Measurements from ENCODE around the gene CSRNP3. TPM values are rescaled to one million over a fixed set of nuclear protein-coding genes. Genes with fewer than 3 reads are reported as not detected.

Gene CSRNP3
- total RNA-seq, 1 donor from 2014 or later: 7.1 TPM

DNA sequence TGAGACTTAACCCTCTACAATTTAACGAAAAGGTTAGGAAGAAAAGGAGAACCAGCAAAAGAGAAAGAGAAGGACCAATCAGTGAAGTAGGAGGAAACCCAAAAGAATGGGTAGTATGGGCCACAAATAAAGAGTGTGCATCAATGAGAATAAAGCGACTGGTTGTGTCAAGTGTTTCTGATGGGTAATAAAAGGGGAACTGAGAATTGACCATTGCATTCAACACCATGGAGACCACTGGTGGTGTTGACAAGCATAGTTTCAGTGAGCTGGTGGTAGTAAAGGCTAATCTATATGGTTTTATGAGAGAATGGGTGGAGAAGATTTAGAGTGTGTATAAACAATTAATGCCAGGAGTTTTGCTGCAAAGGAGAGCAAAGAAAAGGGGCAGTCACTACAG is 75.4 kb downstream of the CSRNP3 start:
- DNase-seq (ENCODE audit: low spot score): no peak

DNA sequence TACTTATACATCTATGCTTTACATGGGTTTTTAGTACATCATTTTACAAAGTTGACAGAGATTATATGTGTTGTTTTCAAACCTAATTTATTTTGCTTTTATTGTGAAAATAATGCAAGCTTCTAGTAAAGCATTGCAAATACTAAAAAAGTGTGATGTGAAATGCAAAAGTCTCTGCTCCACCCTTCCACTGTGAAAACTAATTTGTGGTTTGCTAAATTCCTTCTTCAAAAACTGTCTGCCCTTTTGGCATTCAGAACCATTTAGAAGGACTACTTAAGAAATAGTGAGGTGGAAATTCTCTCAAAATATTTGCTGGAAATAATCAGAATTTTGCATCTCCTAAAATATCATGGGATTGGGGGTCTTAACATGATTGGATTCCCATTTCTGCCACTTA is 78.4 kb downstream of the CSRNP3 start:
- no peak for DNase-seq (ENCODE audit: low spot score)

DNA sequence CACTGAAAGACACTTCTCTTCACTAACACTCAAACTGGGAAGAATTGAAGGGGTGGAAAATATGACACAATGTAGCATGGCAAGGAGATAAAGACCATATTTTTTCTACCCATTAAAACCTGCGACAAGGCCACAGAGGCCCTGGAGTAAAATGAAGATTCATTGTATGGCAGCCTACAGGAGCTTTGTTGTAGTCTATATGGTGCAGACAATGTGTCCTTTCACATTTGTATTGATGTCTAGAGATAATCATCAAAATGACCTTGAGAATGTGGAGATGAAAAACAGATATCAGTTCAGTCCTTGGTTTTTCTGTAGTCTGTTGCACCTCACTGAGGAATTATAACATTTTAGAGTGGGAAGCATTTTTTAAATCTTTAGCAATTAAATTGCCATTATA is 80.1 kb downstream of the CSRNP3 start:
- no peak for DNase-seq (ENCODE audit: low spot score)

DNA sequence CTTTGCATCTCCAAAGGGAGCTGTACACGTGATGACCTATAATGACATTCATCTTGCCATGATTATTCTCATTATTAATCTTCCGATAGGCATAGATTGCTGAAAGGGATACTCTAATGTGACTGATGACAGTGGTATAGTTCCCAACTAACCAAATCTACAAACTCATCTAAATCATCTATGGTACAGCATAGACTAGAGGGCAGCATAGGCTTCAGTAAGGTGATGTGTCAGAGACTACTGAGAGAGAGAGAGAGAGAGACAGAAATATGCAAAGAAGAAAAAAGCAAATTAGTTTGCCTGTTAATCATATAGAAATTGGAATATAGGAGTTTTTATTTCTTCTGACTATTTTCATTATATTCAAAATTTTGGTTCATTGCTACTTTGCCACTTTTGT is 89.3 kb downstream of the CSRNP3 start:
- DNase-seq (ENCODE audit: low spot score): no peak

DNA sequence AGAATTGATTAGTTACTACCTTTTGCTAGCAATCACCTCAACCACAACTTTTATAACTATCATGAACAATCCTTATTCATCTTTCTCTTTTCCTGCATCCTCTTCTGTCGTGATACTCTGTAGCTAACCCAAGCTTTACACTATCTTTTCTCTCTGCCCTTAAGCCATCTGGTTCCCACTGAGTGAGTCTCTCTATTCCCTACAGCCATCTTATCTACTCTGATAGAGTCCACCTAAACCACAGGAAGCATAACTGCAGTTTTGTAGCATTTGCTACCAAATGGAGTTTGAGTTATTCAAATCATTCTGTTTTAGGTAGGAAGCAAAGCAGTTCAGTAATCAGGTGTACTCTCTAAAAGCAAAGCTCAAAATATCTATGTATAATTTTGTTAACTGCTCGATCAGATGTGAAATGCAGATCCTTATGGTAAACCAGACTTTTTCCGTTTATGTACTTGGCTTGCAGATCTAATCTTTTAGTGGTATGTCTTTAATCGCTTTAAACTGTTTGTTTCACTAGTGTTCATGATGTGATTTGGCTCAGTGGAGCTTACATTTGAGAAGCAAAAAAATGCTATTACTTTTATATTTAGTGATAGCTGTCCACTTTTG is 91.0 kb downstream of the CSRNP3 start:
- DNase-seq (ENCODE audit: low spot score): no peak

DNA sequence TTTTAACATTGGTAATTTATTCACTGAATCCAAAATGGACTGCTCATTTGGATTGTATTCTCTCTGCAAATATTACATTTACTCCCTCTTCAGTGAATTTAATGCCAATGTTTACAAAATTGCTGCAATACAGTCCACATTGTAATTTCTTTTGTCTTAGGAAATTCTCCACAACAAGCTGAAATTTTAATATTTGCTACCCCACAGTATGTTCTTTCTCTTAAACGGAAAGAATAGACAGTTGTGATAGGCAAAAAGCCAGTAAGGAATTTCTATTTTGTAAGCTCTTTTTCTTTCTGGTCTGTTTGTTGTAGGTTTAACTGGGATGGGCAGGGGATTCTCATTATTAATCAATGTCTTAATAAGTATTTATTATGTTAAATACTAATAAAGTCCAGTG is 92.0 kb downstream of the CSRNP3 start:
- no peak for DNase-seq (ENCODE audit: low spot score)

DNA sequence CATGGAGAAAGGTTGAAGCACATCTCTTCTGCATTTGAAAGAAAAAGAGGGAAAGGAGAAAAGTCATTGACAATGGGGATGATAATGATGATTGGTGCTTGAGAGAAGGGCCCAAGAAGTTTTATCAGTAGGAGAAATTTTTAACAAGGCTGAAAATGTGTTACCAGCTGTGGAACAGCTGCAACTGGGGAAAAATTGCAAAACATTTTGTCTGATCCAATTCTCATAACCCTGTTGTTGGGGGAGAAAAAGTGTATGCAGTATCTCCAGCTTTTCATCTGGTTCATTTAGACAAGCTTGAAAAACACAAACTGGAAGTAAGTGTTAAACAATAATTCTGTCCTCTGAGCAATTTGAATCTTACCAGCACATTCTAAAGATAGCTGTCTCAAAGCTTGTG is 92.7 kb downstream of the CSRNP3 start:
- no peak for DNase-seq (ENCODE audit: low spot score)

DNA sequence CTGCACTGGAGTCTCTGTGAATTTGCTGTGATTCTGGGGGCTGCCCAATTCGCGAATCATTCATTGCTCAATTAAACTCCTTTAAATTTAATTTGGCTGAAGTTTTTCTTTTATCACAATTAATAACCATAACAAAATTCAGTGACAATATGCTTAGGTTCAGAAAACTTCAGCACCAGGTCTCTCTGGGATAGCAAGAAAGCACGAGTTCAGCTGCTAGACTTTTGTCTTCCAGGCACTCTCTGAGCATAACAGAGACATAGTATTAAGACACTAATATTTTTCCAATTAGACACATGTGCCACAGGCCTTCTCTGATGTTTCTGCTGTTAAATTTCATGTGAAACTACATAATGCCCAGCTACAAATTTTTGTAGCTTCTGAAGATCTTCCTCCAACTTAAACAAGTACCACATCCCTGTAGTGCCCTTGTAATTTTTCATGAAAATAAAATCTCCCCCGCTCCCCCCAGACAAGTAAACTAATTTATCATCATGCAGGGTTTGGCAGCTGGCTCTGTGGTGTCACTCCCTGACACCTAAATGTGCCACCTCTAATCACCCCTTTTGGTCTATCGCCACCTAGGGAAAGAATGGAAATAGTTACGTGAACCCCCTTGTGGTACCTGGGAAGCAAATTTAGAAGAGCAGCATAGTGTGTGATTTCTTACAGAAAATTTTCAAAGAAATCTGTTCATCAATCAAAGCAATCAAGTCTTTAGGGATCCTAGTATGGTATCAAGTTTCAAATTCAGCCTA is 94.1 kb downstream of the CSRNP3 start:
- DNase-seq (ENCODE audit: low spot score): no peak

DNA sequence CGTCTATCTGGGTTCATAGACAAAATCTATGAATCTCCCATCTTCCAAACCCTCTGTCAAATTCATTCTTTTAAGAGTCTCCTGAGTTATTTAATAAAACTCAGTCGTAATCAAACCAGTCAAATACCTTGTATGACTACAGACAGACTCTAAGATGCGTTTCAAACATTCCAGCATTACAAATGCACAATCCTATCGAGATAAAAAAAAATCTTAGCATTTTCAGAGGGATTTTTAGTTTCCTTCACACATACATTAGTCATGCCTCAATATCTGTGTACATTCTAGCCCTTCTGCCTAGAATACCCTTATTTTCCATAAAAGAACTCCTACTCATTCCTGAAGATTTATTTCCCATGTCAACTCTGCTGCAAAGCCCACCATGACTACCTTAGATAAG is 96.5 kb downstream of the CSRNP3 start:
- DNase-seq (ENCODE audit: low spot score): no peak

DNA sequence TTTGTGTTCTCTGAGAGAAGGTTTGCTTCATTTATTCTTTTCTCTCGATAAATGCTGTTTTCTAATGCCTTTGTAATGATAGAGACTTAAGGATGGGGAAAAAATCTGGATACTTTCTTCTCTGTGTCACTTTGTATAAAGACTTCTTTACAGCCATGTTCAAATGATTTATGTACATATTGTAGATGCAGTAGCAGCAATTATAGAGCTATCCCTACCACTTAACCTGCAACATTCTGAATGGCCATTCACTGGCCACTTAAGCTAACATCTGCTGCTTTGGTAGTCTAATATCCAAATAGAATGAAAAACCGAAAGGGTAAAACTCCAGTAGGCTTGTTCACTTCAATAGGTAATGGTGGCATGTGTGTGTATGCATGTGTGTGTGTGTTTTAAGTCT is 97.8 kb downstream of the CSRNP3 start:
- DNase-seq (ENCODE audit: low spot score): no peak

DNA sequence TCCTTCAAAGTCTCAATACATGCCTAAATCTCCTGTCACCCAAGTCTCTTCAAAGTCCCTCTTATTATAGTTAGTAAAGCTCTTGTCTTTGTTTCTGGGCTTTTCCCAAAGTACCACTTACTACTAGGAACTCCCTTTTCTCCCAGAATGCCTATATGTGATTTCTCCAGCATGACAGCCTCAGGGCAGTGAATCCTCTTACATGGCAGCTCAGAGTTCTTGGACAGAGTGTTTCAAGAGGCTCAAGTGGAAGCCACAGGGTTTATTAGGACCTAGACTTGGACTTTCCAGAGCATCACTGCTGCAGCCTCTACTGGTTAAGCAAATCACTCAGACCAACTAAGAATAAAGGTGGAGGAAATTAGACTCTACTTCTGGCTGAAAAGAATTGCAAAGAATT is 98.9 kb downstream of the CSRNP3 start:
- no peak for DNase-seq (ENCODE audit: low spot score)

DNA sequence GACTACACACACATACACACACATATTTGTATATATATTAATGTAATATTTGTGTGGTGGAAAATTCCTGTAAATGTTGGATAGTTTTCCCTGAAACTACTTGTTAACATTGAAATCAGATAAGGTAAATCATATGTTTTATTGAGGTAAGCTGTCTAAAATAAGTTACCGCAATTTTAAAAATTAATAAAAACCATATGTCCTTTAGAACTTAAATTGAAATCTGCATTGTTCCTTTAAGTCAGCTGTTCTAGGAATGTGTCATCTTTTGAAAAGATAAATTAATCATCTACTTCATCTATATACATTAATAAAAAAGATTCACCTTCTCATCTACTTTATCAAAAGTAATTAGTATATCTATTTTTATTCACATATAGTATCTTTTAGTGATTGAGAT is 102.0 kb downstream of the CSRNP3 start:
- no peak for DNase-seq (ENCODE audit: low spot score)

DNA sequence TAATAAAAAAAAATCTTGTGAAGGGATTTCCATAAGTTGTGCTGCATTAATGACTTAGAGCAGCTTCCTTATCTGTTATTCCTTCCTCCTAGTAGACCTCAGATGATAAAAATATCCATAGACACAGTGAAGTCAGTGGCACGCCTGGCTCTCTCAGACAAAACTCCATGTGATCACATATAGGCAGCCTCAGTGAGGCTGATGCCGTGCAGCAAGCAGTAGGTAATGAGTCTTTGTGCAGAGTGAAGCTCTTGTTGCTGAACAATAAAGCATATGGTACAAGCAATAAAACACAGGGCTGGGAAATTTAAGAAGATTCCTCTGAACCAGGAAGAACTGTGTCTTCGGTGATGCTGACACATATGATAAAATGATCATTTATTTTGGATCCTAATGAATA is 102.7 kb downstream of the CSRNP3 start:
- no peak for DNase-seq (ENCODE audit: low spot score)

DNA sequence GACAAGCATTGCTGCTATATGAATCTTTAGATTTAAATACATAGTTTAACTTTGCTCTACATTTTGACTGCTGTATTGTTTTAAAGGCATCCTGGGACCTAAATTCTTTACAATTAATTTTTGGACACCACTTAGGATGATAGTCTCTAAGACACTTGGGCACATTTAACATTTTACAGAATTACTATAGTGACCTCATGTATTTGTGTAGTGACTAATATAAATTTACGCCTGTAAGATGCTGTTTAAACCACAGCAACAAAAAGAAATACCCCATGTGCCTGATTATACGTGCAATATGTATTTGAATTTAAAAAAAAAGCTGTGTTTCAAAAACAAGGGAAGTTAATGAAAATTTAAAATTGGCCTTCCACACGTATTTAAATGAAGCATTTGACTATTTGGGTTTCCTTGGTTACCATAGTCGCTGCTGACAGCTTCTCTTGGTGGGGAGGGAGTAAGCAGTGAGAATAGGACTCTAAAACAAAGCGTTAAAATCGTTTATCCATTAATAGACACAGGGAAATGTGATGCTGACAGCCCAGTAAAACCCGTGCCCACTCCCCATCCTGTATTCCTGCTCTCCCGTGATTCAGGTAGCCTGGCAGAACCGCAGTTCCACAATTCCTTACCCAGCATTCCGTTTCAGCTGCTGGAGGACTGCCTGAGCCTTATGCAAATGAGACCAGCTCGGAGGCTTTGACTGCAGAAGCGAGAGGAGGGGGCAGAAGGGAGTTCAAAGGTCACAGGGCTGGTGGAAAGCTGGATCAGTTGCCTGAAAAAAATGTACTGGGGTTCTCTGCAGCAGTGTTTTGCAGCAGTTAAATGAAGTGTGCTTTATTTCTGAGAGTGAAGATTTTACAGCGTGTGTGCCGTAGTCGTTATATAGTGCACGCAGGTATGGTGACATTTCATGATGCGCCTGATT is 104.3 kb downstream of the CSRNP3 start:
- peak; percentile 38 for DNase-seq (ENCODE audit: low spot score)

DNA sequence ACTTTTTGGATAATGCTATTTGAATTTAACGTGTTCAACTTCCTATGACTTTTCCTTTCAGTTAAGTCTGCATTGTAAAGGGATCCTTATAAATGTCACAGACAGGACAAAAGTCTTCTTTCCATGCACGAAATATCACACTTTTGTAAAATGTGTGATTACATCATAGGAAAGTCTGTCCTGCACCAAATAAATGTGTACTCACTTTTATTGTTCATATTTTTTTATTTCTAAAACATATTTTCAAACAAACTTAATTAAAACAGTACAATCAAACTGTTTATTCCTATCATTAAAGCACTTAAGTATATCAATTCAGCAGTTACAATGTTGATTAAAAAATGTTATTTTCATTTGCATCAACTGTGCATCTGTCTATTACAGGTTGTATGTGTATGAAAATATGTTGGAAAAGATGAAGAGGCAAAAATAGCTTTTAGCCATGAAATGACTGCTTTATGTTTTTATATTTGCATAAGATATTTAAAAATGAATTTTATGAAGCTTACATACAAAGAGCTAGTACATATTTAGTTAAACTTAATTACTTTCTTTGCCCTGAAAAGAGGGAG is 105.6 kb downstream of the CSRNP3 start:
- DNase-seq (ENCODE audit: low spot score): no peak

DNA sequence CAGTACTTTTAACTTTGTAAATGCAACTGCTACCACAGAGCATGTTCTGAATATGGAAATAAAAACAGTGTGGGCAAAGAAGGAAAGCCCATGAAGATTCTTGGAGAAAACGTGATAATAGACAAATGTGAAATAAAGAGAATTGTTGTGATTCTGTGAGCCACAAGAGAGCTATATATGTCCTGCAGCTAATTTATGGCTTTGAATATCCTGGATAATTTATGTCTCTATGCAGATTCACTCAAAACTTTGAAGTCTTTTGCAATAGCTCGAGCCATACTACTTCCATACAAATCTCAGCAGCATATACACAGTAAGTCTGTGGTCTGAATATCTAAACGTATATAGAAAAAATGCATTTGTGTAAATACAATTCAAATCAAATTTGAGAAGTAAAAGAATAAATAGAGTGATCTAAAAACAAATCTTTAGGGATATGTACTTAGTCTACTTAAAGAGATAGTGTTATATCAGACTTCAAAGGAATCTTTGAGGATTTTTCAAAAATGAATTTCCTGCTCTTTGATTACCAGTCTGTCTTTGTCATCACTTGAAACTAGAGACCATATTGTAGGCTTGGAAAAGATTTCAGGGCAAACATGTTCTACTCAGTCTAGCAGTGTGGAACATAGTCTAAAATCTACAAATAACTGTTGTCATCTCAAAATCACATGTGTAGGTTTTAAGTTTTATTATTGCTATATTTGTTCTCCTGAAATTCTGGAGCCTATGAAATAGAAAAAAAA is 107.1 kb downstream of the CSRNP3 start:
- no peak for DNase-seq (ENCODE audit: low spot score)

DNA sequence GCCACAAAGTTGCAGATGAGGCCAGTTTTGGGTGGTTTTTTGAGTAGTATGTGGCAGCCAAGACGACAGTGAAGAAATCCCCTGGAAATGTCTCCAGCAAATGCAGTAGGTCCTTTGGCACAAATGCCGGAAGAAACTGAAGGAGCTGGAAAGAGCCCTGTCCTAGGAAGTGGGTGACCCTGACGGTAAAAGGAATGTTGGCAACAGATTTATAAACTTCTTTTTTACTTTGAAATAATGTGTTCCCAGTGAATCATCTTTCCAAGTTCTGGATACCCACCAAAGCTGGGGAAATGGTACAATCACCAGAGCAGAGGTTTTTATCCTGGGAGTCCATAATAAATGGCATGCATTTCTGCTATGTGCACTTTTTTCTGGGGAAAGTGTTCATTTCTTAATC is 112.9 kb downstream of the CSRNP3 start:
- no peak for DNase-seq (ENCODE audit: low spot score)

DNA sequence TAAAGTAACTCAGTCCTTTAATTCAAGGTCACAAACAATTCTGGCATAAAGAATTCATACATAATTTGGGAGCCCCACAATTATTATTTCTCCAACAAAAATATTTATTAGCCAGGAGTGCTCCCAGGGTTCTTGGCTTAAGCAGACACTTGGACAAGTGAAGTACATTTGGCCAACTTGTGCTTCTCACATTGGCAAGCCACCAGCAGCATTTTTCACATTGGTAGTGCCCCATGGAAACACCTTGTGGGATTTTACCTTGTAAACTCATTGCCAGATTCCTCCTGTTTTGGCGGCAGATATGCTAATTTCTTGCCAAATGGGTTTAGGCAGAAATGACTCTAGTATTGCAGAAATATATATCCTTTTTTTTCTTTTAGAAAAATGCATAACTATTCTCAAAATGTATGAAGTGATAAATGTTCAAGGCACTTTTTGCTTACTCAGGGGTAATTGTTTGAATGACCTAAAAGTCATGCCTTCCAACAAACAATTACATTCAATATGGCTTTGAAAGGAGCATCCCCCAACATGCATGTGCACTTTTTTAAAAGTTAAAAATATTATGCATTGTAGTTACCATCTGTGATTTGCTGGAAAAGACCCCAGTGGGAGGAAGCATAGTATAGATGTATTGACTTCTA is 113.5 kb downstream of the CSRNP3 start:
- no peak for DNase-seq (ENCODE audit: low spot score)

DNA sequence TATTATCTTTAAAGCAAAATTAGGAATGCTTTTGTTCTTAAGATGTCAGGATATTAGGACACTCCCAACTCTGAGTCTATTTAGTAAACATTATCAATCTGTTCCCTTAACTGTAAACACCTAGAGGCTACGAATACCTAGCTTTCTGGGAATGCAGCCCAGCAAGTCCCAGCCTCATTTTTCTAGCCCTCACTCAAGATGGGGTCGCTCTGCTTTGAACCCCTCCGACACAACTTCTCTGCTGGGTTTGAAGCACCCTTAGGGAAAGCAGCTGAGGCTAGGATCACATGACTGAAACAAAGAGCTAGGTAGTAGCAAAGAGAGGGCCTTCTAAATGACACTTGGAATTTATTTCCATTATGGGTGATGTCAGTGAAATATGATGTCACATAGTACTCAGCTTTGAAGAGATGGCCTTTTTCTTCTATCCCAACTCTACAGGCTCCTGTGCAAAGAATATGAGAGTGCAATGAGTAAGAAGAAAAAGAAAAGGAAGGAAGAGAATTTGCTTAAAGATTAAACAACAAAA is 114.7 kb downstream of the CSRNP3 start:
- DNase-seq (ENCODE audit: low spot score): no peak

DNA sequence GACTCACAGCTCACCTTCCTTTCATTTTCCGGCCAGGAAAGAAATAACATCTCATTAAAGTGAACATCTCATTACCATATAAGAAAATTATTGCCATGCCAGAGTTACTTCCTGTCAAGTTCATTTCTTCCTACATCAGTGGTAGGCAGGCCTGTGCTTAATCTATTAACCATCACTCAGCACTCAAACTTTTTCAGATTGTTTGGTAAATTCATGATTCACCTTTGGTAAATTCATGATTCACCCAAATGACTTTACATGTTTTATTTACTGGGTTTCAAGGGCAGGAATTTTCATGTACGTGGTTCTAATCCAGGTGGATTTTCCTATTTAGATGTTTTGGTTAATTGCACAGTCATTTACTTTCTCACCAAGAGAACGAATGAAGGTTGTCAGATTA is 116.5 kb downstream of the CSRNP3 start:
- no peak for DNase-seq (ENCODE audit: low spot score)

Data from mucosa of gallbladder (tissue), 1 donor.